Pancreas (tissue), 10 donors: ENCODE results near the gene CATSPERE. TPM values are rescaled to one million over a fixed set of nuclear protein-coding genes. Genes with fewer than 3 reads are reported as not detected.

ENCODE experiments used
- ATAC-seq, 4 donors: fragments of 200-7000 bp; cut with Tn5 transposase; one replicate each; pipeline versions ENCODE4 v1.8.0 to v1.9.1; 2020; ENCODE audit warnings: mild to moderate bottlenecking in 4 of 4, moderate library complexity in 4 of 4
- DNase-seq, 6 donors: peaks; one replicate each; pipeline ENCODE4 v3.0.0-alpha.2; 2020
- FAIRE-seq: peaks from 2 replicates; lab custom pipeline; 2012; peaks lifted over from hg19 to GRCh38; lab: Jason Lieb, UNC
- H3K27ac ChIP-seq, 4 donors: fragments of 200-600 bp; sonication (generic); 1 replicate in 3 of 4; 2 replicates in 1 of 4; pipeline versions ENCODE4 v1.5.0 to v1.8.0; 2020
- H3K27me3 ChIP-seq, 4 donors: fragments of 200-600 bp; one replicate each; pipeline ENCODE4 v1.8.0; 2021
- H3K36me3 ChIP-seq, 3 donors: fragments of 200-600 bp; sonication (generic) in 1 of 3; one replicate each; pipeline versions ENCODE4 v1.5.0 to v1.8.0; 2020 to 2021
- H3K4me1 ChIP-seq, 3 donors: fragments of 200-600 bp; one replicate each; pipeline ENCODE4 v1.8.0; 2021
- H3K4me3 ChIP-seq, 4 donors: fragments of 200-600 bp; sonication (generic) in 2 of 4; one replicate each; pipeline versions ENCODE4 v1.5.0 to v1.8.0; 2020 to 2021
- H3K9me3 ChIP-seq, 4 donors: fragments of 200-600 bp; one replicate each; pipeline ENCODE4 v1.8.0; 2021
- CTCF ChIP-seq, 4 donors: fragments of 200-600 bp; sonication (generic) in 3 of 4; IDR thresholded peaks; one replicate each; pipeline versions ENCODE4 v1.5.0 to v1.8.0; 2021; ENCODE audit warnings: antibody characterized with exemption in 4 of 4
- WGBS, 2 donors: extraction: QIAGEN DNeasy Blood & Tissue Kit; methylation state at CpG; one replicate each; pipeline ENCODE4 v1.1.7; 2013; 5-methylcytosine and 5-hydroxymethylcytosine counted together
- intact Hi-C, 3 donors: fragments of 100-400 bp; cut with DNase I; formaldehyde crosslinking; loops; one replicate each; pipeline versions ENCODE4 v1.11.1 to v1.14.2; 2022
- polyA plus RNA-seq, 2 donors: library from polyadenylated mRNA; stranded (reverse); fragments of 200-250 nt; gene quantifications; one replicate each; pipeline ENCODE4 v1.2.3, GENCODE V29; 2013
- total RNA-seq, 6 donors: library from RNA; stranded (reverse); fragmentation: NEBNext Ultra II Directional in 4 of 6; extraction: Animal tissue kit (Norgen Biotek cat#: 25700) in 4 of 6; gene quantifications; one replicate each; pipeline versions ENCODE4 v1.2.1 to v1.2.4, GENCODE V29; 2021 to 2023
- donor health status: healthy with polysubstance abuse.
- donor health status: DM: no; HTN: no; CAD: no; lungs with moderate emphysema.
- donor health status: DM: no; HTN: no; CAD: no.
- donor health status: control.
- donor health status: control.
- donor health status: Bipolar disorder and iron deficiency.
- donor health status: DM: yes; HTN: yes; CAD: no.
- donor health status: DM: no; HTN: no; CAD: no.
- donor health status: DM: no; HTN: no; CAD: no.
- donor health status: DM: yes; HTN: yes; CAD: no.

CATSPERE gene
- total and polyA plus RNA-seq, 8 donors: 0.19 to 1.2 (median 0.57) TPM

- Histone ChIP-seq H3K9me3 (no peaks in the 10 kb centered on the region), H3K27ac (no peak overlapping the region), H3K36me3 (peaks cover 0 to 46% (median 4%) of the 10 kb centered on the region in 3 donors), H3K4me3 (no peak overlapping the region), H3K27me3 (no peaks in the 10 kb centered on the region), H3K4me1 (no peaks in the 10 kb centered on the region)
- no peak for DNase-seq
- WGBS, 2 donors: 88 to 97% methylated on average over 4 of the region's 4 CpGs
- no peak for ATAC-seq
- FAIRE-seq: no peak
- no peak for TF ChIP-seq CTCF (IDR thresholded peaks at IDR 0.05)
- intact Hi-C loops: no loop called here
Measured at GRCh38 chr1:244419024-244419423, 42.0 kb upstream of the CATSPERE start.

GRCh38 chr1:244422174-244422573, 38.9 kb upstream of the CATSPERE start:
- TF ChIP-seq CTCF (IDR thresholded peaks at IDR 0.05): no peak
- Histone ChIP-seq H3K4me1 (no peaks in the 10 kb centered on the region), H3K4me3 (no peak overlapping the region), H3K9me3 (no peaks in the 10 kb centered on the region), H3K27me3 (no peaks in the 10 kb centered on the region), H3K36me3 (peaks cover 0 to 15% (median 0%) of the 10 kb centered on the region in 3 donors), H3K27ac (no peak overlapping the region)
- WGBS, 2 donors: 88 to 98% methylated on average over 1 of the region's 1 CpG
- DNase-seq (no peak), FAIRE-seq (no peak), ATAC-seq (no peak)
- intact Hi-C loops: no loop called here

- no peaks in the 10 kb centered on the region for H3K4me1 ChIP-seq
- H3K36me3 ChIP-seq: no peaks in the 10 kb centered on the region
- H3K27me3 ChIP-seq: no peaks in the 10 kb centered on the region
- no peak overlapping the region for H3K27ac ChIP-seq
- WGBS, 2 donors: 83 to 85% methylated on average over 2 of the region's 2 CpGs
- ATAC-seq: no peak
- intact Hi-C loops: no loop called here
- no peaks in the 10 kb centered on the region for H3K9me3 ChIP-seq
- no peak for FAIRE-seq
- no peak for TF ChIP-seq CTCF (IDR thresholded peaks at IDR 0.05)
- DNase-seq: no peak
- no peak overlapping the region for H3K4me3 ChIP-seq
Measured at GRCh38 chr1:244424649-244425334, 36.3 kb upstream of the CATSPERE start.

GRCh38 chr1:244427647-244428046, 33.4 kb upstream of the CATSPERE start:
- no peak for ATAC-seq
- Histone ChIP-seq H3K4me1 (no peaks in the 10 kb centered on the region), H3K27ac (no peak overlapping the region), H3K4me3 (no peak overlapping the region), H3K36me3 (no peaks in the 10 kb centered on the region), H3K9me3 (no peaks in the 10 kb centered on the region), H3K27me3 (no peaks in the 10 kb centered on the region)
- no peak for FAIRE-seq
- intact Hi-C loops: no loop called here
- TF ChIP-seq CTCF (IDR thresholded peaks at IDR 0.05): no peak
- DNase-seq: no peak

- ATAC-seq: no peak
- no peaks in the 10 kb centered on the region for H3K9me3 ChIP-seq
- DNase-seq: no peak
- H3K4me3 ChIP-seq: no peak overlapping the region
- intact Hi-C loops: no loop called here
- no peaks in the 10 kb centered on the region for H3K36me3 ChIP-seq
- TF ChIP-seq CTCF (IDR thresholded peaks at IDR 0.05): no peak
- H3K27ac ChIP-seq: no peak overlapping the region
- H3K27me3 ChIP-seq: no peaks in the 10 kb centered on the region
- H3K4me1 ChIP-seq: no peaks in the 10 kb centered on the region
- no peak for FAIRE-seq
- 82 to 99% methylated on average over 3 of the region's 3 CpGs for whole genome bisulfite sequencing, 2 donors
Measured at GRCh38 chr1:244429818-244430217, 31.3 kb upstream of the CATSPERE start.
